Peyer's patch (tissue), 4 donors: Measurements from ENCODE around the gene NR2C1.
"Not testable (repeated sequence)": the region's sequence is repeated elsewhere in the genome, so short reads cannot be mapped to it uniquely, and the experiment has no call there.

Source experiments
- CTCF ChIP-seq, 6 experiments: fragments of 450-650 bp in 4 of 6; fragments of 200-600 bp in 2 of 6; sonication (generic) in 1 of 6; IDR thresholded peaks; one replicate each; pipeline ENCODE4 v1.5.1; 2017 to 2019; ENCODE audit warnings: antibody characterized with exemption in 6 of 6, mild to moderate bottlenecking in 3 of 6, moderate library complexity in 1 of 6
- POLR2A ChIP-seq, 2 donors: fragments of 450-650 bp; IDR thresholded peaks; one replicate each; pipeline ENCODE4 v1.5.1; 2017; ENCODE audit warnings: antibody characterized with exemption in 2 of 2, mild to moderate bottlenecking in 2 of 2, moderate library complexity in 2 of 2

- not testable (repeated sequence) for TF ChIP-seq CTCF, POLR2A (IDR thresholded peaks at IDR 0.05)
Observed at GRCh38 chr12:95101957-95102356, 28.5 kb upstream of the NR2C1 start.
